HG02798 (cell line): ENCODE data around the gene LYSMD2.

Experiments
- ATAC-seq: cut with Tn5 transposase; IDR thresholded peaks from one replicate; pipeline ENCODE4 v1.9.1; 2021; ENCODE audit warnings: mild to moderate bottlenecking; ENCODE audit not compliant: unreplicated experiment, poor library complexity

LYSMD2 gene

DNA sequence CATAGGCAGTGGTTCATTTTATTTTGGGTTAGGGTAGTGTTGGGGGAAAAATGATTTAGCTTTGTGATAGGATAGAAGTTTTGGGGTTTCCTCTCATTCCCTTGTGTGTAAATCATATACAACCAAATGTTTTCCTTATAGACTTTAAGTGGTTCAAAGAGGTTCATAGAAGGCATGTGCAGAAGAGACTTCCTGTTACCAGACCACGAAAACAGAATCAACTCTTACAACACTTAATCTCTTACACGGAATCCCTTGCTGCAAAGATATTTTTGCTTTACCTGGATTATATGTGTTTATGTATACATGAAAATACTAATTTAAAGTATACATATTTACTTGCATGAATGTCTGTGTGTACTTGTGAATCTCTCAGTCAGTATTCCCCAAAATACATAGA, 16.8 kb upstream of the LYSMD2 start:
- ATAC-seq: no peak

DNA sequence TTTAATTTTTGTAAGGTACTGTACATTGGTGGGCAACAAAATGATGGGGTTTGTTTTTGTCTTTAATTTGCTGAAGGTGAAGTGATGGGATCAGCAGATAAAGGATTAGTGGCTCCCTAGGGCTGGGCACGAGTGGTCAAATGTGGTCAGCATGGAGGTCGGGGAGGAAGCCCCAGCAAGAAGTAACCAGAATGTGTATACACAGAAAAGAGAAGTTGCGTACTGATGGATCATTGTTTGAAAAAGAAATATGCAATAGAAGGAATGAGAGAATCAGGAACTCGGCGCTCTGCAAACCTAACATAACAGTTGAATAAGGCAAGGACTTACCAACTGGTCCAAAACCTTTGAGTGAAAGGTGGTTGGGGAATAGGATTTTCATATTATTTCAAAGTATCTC, 15.4 kb upstream of the LYSMD2 start:
- ATAC-seq: no peak

DNA sequence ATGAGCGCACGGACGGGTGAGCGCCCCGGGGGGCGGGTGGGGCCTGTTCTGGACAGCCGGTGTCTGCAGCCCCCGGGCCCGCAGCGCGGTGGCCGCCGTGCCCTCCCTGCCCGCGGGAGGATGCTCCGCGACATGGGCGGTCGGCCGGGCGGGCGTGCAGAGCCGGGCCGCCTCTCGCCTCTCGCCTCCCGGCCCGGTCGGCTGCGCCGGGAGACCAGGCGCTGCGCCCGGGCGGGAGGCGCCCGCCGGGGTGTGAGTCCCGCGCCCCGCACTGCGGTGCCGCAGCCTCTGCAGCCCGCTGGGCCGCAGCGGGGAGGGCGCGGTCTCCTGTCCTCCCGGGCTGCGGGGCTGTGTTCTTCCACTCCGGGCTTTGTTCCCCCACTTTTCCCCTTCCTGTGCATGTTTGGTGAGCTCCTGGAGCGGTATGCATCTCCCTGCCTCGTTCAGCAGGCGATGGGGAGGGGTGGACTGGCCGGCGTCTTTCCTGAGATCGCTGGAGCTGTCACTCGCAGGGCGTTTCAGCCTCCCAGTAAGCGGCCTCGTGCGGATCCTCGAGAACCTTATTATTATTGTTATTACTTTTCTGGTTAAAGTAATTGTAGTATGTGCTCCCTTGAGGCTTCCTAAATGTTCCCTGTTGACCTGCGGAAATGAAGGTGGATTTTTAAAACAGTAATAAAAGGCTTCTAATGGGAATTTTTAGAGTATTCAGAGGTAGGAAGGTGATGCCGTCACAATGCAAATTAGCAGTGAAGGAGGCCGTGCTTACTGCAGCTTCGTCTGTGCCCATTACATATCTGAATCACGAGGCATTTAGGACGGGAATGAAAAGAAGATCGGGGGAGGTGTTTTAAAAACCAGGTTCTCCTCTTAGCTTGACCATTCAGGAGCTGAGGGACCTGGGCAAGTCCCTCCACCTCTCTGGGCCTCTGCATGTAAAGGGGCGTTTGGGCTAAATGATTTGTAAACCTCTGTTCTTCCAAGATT, 14.5 kb upstream of the LYSMD2 start:
- peak; percentile 39 for ATAC-seq

DNA sequence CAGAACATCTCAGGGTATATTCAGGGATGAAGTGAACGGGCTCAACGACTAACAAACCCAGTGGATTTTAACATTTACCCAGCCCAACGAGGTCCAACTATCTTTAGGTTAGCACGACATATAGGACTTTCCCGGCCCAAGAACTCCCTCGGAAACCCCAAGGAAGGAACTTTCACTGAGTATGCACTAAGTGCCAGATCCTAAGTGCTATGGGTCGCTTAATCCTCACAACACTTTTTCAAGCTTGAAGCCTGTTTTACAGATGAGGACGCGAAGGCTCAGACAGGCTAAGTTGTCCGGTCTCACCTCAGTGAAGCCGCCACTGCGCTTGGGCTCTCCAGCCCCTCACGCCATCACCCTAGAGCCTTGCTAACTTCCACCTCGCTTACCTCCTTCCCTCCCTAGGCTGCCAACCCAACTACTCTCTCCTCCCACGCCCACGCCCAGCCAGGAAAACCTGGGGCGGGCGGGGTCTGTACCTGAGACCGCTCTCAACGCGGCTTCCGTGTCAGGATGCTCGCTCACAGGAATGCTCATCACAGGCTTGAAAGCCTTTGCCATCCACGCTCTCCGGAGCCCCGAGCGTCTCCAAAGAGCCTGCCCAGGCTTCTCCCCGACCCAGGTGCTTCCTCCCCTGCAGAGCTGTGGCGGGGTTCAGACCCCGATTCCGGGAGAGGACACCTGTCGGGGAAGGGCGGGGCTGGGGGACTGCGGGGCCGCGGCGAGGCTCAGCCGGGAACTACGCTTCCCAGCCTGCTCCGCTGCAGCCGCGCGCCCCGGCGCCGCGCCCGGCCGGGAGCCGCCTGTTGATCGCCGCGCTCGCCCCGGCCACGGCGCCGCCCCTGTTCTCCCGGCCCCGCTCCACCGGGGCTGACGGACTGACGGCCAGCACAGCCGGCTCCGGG, 13.6 kb upstream of the LYSMD2 start, which contains the start of gene TMOD2:
TMOD2 (plus strand) TSS at position 806 of the 905 bp plus-strand sequence. CDS start 14,845 bp downstream, outside the sequence.
- peak; percentile 82 for ATAC-seq

DNA sequence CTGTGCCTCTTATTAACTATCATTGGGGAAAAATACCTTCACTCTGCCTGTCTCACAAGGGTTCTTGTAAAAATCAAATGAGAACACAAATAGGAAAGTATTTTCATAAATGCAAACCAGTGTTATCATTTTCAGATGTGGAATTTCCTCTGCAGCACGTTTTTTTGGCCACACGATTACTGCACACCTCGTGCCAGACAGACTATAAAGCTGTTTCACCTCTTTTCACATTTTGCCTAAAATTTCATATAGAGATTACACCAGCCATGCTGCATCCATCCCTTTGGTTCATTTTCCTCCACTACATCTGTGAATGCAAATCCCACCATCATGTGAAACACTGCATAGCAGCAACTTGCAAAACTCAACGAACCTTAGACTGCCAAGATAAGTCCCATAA, 12.7 kb upstream of the LYSMD2 start:
- ATAC-seq: no peak

DNA sequence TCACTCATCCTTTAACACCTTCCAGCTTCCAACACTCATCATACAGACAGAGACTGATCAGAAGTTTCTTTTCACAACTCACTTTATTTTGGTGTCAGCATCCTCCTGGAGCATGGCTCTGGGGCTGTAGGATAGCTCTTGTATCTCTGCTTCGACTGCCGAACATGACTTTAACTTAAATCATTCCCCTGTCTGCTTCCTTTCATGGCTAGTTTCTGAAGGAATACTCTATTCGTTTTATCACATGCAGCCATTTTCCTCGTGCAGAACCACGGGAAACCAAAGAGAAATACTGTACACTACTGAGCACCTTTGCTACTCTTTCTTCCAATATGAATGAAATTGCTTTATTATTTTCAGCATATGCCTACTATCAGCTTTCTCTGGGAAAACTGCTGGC, 11.9 kb upstream of the LYSMD2 start:
- ATAC-seq: no peak

DNA sequence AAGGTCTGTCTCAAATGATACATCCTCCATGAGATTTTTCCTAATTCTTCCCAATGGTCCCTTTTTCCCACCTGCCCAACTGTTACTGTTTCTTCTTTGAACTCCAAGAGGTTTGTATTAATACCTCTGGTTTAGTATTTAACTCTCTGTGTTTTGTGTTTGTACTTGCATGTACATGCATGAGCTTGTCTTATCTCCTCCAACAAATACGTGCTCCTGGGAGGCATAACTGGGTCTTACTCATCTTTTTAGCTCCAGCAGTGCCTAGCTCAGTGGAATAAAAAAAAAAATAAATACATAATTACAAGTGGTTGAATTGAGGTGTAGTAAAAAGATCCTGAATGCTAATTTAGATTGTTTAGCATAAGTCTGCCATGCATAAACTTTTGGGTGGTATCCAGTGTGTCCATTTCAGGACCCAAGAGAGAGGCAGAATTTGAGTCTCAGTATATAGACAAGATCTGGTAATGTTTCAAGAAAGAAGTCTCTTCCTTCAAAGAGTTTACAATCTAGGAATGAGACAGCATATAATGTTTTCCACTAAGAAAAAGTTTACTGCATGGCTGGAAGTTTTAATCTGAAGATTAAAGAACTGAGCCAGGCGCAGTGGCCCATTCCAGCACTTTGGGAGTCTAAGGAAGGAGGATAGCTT, 1.7 kb upstream of the LYSMD2 start:
- ATAC-seq: no peak

DNA sequence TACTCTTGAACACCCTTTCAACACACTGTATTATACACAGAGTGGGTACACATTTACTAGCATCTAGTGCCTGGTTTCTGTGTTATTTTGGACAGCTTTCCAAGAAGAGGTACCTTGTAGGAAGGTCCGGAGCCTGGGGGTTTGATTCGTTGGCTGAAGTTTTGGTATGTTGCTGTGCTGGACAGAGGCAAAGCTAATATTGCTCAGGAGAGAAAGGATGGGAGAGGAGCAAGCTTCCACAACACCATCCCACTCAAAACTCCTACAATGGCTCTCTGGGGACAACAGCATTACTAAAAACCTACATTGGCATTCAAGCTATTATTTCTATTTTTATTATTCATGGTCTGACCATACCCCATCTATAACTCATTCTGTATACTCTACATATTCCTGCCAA, 1.1 kb upstream of the LYSMD2 start:
- no peak for ATAC-seq

DNA sequence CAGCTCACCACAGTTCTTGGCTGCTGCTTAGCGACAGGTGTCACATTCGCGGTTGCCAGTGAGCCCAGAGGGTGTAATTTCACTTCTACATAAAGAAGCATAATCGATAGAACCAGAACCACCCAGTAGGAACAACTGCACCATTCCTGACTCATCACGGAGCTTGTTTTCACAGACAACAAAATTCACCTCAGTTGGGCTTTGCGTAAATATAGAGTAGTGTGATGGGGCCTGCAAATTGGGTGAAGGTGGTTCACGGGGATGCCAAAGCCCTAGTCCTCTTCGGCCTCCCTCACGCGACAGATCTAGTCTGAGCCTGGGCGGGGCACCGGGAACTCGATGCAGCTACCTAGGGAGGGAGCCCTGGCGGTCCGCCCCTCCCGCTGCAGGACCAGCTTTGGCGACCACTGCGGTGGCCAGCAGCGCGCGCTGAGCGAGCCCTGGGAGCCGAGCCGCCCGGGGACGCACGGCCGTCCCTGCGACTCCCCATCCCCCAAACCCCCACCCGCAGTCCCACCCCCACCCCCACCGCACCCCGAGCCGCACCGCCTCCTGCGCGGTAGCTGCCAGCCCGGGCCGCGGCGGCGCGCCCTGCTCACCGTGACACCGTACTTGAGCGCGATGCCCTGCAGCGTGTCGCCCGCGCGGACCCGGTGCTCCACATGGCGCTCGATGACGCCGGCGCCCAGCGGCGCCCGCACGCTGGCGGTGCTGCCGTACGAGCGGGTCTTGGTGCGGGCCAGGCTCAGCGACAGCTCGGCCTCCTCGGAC, 519 bp downstream of the LYSMD2 start:
- ATAC-seq: peak; percentile 39

DNA sequence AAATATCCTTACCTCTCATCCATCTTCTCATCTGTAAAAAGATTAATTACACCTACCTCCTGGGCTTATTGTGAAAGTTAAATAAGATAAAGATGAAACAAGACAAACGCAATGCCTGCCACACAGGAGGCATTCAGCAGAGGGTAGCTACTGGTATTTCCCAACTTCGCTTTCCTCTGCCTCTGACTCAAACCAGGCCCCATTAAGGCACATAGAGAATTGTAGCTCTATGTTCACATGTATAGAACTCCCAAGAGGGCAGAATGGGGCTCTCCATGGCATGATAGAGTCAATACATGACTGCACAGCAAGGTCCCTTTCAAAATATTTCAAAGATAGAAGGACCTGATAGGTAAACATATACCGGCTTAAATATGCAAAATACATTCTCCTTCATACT, 1.4 kb downstream of the LYSMD2 start:
- ATAC-seq: no peak

DNA sequence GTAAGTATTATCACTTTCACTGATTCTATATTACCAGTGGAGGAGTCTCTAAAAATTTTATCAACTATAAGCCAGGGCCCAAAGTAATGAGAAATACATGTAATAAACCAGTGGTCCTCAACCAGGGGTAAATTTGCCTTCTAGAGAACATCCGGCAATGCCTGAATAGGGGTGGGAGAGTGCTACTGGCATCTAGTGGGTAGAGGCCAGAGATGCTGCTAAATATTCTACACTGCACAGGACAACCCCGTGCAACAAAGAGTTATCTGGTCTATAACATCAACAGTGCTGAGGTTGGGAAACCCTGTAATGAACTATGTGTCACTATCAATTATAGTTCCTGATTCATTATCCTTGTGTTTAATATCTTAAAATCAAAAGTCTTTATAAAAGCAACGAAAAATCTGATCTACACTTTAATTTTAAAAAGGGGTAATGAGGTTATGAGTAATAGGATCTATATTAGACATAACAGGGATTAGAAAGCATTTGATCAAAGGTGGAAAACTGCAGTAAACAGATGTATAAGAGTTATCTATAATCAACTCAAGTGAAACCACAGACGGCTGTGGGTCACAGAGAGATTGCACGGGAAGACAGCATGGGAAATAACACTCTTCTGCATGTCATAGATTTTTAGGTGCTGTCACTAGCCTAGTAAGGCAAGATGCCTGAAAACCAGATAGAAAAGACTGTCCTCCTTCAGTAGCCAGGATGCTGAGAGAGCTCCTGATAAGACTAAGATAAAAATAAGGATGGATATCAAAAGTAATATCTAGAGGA, 2.0 kb downstream of the LYSMD2 start:
- no peak for ATAC-seq

DNA sequence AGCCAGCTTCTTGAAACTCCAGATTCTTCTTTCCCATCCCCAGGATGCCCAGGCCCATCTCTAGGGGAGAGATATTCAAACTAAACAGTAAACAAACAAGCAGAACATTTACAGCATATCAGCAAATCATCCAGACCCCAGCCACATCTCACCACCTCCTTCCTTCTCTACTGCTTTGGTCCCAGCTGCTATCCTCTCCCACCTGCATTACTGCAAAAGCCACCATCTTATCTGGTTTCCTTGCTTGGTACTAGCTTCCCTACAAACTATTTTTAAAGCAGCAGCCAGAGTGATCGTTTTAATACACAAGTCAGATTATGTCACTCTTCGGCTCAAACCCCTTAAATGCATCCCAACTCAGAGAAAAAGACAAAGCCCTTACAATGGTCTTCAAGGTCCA, 4.8 kb downstream of the LYSMD2 start:
- no peak for ATAC-seq

DNA sequence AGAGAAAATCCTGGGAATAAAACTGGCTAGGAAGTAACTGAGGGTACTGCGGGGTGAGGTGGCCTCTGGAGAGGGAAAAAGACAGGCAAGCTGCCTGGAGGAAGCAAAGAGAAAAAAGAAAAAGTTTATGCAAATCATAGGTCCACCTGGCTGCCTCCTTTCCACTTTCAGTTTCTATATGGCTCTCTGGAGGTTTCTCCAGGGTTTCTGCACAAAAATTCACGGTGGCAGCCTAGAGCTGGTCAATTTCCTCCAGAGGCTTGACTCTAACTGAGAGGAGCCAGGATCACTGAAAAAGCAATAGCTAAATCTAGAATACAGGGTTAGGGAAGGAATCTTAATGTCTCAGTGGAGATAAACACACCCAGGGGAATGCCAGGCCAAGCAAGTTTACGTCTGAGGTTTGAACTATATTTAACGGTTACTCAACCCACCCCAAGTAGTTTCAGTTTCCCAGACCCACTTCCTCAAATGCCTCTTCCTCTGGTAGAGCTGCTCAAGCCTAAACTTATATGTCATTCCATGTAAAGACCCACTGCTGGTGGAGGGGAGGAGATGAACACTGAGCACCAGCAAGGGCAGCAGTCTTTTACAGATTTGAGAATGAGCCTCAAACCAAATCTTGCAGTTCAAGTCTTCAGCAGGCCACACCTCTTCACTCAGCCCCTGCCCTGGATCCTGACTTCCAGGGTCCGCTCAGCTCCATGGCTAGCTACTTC, 5.7 kb downstream of the LYSMD2 start:
- peak; percentile 69 for ATAC-seq

DNA sequence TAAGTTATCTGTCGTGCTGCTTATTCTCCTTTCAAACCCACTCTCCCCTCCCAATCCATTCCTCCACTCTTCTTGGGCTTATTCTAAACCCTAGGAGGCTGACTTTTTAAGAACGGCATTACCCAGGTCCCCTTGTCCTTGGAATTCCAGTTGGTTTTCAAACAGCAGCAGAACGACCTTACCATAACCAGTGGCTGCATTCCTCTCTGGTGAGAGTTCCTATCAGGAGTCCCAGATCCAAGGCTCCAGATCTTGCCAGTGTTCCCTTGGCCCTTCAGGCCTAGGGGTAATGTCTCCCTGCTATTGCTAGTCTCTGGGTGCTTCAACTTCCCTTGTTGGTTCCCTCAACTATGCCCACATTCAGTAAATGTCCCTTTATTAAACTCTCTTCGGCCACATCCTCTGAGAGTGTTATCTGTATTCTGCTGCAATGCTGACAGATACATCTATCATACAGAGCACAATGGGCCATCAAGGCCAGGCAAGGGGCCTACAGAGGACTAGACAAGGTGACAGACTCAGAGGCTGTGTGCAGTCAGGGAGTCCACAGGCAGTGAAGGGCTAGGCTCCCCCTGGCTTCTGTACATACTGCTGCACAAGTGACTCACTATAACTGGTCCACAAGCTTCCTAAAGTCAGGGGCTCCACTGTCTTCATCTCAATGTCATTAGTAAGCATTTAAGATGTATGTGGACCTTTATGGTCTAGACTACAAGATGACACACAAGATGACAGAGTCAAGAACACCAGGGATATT, 10.1 kb downstream of the LYSMD2 start:
- ATAC-seq: no peak

DNA sequence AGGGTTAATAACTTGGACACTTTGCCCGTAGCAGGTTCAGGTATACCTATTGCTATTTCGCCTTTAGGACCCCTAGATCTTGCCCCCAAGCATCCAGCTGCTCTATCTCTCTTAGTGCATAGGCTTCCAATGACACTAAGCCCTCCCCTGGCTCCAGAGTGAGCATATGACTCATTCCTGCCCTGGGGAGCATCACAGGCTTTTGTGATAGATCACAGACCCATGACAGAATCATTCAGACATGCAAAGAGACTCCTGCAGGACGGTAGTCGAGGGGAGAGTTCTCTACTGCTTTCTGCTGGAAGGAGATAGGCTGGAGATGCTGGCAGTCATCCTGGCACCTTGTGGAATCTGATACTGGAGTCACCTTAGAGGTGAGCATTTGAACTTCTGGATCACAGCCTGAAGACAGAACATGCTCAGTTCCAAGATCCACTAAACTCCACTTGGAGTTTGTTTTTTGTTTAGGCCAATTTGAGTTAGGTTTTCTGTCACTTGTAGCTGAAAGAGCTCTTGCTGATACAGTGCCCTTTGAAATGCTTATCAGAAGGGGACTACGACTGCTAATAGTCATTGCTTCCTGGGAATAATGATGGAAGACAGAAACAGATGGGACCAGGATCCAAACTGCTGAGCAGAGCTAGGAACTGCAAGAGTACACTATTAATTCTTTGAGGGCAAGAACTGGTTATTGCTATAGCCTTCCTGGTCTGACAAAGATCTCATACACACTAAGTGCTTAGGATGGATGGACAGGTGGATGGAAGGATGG, 11.0 kb downstream of the LYSMD2 start:
- ATAC-seq: peak; percentile 78

DNA sequence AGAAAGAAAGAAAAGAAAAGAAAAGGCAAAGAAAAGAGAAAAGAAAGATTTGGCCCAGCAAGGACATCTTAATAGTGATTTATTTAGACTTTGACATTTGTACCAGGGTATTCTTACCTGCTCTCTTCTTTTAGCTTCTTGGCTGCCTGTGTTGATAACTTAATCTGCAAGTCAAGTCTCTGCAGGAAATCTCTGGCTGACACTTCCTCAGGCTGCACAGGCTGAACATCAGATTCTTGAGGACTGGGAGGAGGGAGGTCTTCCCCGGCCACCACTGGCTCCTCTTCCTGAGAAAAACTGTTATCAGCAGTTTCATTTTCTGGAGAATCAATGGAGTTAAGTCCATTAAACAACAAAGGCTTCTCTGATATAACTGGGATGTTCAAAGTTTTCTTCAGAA, 12.8 kb downstream of the LYSMD2 start:
- ATAC-seq: no peak

DNA sequence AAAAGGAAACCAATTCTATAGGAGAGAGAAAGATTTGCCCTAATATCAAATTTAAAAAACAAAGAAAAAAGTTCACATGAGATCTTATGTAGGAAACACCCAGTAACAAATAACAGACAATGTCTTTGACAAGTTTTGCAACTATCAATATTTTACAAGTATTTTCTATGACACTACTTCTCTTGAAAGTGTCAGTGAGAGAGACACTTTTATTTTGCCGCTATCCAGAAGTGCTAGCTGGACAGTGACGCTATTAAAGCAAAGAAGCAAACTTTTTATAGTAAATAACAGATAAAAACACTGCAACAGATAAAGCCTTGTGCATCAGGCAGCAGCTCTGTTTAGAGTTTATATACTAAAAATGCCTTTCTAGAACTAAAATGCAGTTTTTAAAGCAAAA, 13.3 kb downstream of the LYSMD2 start:
- ATAC-seq: no peak
